Transverse colon (tissue), 4 donors: ENCODE data around the gene EPHA1. TPM values are rescaled to one million over a fixed set of nuclear protein-coding genes. Genes with fewer than 3 reads are reported as not detected.

Source experiments
- DNase-seq: peaks from one replicate; pipeline ENCODE4 v3.0.0-alpha.2; 2019
- H3K27ac ChIP-seq, 4 donors: fragments of 200-600 bp; sonication (generic); 2 replicates each; pipeline ENCODE4 v1.5.1; 2016 to 2018; ENCODE audit warnings: inconsistent platforms in 4 of 4
- H3K27me3 ChIP-seq: fragments of 200-600 bp; sonication (generic); 2 replicates; pipeline ENCODE4 v1.5.1; 2017; ENCODE audit warnings: inconsistent platforms
- H3K36me3 ChIP-seq, 4 donors: fragments of 200-600 bp; sonication (generic); 2 replicates each; pipeline ENCODE4 v1.5.1; 2017 to 2019; ENCODE audit warnings: inconsistent platforms in 4 of 4
- H3K4me1 ChIP-seq, 4 donors: fragments of 200-600 bp; sonication (generic); 2 replicates each; pipeline ENCODE4 v1.5.1; 2017 to 2020; ENCODE audit warnings: inconsistent platforms in 4 of 4
- H3K4me3 ChIP-seq, 4 donors: fragments of 200-600 bp; sonication (generic); 1 replicate in 1 of 4; 2 replicates in 3 of 4; pipeline versions ENCODE4 v1.5.1 to v1.6.1; 2017 to 2019; ENCODE audit warnings: inconsistent platforms in 4 of 4
- H3K9me3 ChIP-seq, 2 donors: fragments of 200-600 bp; sonication (generic); 2 replicates each; pipeline ENCODE4 v1.5.1; 2017 to 2019; ENCODE audit warnings: inconsistent platforms in 2 of 2
- CTCF ChIP-seq, 5 experiments: fragments of 200-600 bp in 3 of 5; fragments of 450-650 bp in 2 of 5; sonication (generic) in 3 of 5; IDR thresholded peaks; 1 replicate in 2 of 5; 2 replicates in 3 of 5; pipeline ENCODE4 v1.5.1; 2016 to 2017; ENCODE audit warnings: antibody characterized with exemption in 5 of 5, inconsistent platforms in 3 of 5, mild to moderate bottlenecking in 2 of 5, moderate library complexity in 1 of 5
- EP300 ChIP-seq: sonication (generic); formaldehyde crosslinking; IDR thresholded peaks from one replicate; pipeline ENCODE4 v1.6.1; 2017; ENCODE audit warnings: antibody characterized with exemption, low read depth
- POLR2A ChIP-seq: fragments of 450-650 bp; IDR thresholded peaks from one replicate; pipeline ENCODE4 v1.6.1; 2016; ENCODE audit warnings: antibody characterized with exemption, mild to moderate bottlenecking, moderate library complexity
- POLR2AphosphoS5 ChIP-seq, 3 donors: sonication (generic); formaldehyde crosslinking; IDR thresholded peaks; one replicate each; pipeline ENCODE4 v1.6.1; 2016; ENCODE audit warnings: antibody characterized with exemption in 3 of 3
- WGBS, 2 donors: methylation state at CpG; one replicate each; pipeline ENCODE4 v1.1.5; 2018; ENCODE audit warnings: low coverage in 1 of 2; 5-methylcytosine and 5-hydroxymethylcytosine counted together
- in situ Hi-C, 4 donors: fragments of 200-750 bp; cut with MboI; loops; one replicate each; pipeline versions ENCODE4 v1.15.0 to v1.15.1; 2017; ENCODE audit warnings: low sequenced_read_pairs in 3 of 4, low pct_ligation_motif_present in 1 of 4, low pct_unique_long_range_greater_than_20kb in 1 of 4
- intact Hi-C: fragments of 100-400 bp; cut with DNase I; formaldehyde crosslinking; loops from one replicate; pipeline ENCODE4 v1.15.1; 2023; ENCODE audit warnings: low total_unique reads
- total RNA-seq, 4 donors: library from RNA; depleted of rRNA; stranded (reverse); fragments of >200 nt; gene quantifications; one replicate each; pipeline ENCODE4 v1.1.0, GENCODE V29; 2016

EPHA1 gene
- total RNA-seq, 4 donors from 2014 or later = 21.1 to 29.9 (median 24.8) TPM

- WGBS, 2 donors = 89% methylated on average over 8 of the region's 8 CpGs; no CpG with 5 or more reads in 1 of the 2 donors
- TF ChIP-seq POLR2A = no peak
- no peak for TF ChIP-seq POLR2AphosphoS5 (IDR thresholded peaks at IDR 0.05)
- TF ChIP-seq EP300 = no peak
- TF ChIP-seq CTCF (IDR thresholded peaks at IDR 0.05) = no peak
- DNase-seq = no peak
- in situ Hi-C loops (no loop called here), intact Hi-C loops (no loop called here)
- H3K4me1 ChIP-seq = no peaks in the 10 kb centered on the region
- H3K9me3 ChIP-seq = no peaks in the 10 kb centered on the region
- no peaks in the 10 kb centered on the region for H3K27me3 ChIP-seq
- no peaks in the 10 kb centered on the region for H3K36me3 ChIP-seq
- H3K4me3 ChIP-seq = no peak overlapping the region
- no peak overlapping the region for H3K27ac ChIP-seq
Measured at GRCh38 chr7:143399151-143399550, 9.5 kb downstream of the EPHA1 start.

- 88% methylated on average over 14 of the region's 14 CpGs; no CpG with 5 or more reads in 1 of the 2 donors for WGBS, 2 donors
- H3K4me3 ChIP-seq = no peak overlapping the region
- no peaks in the 10 kb centered on the region for H3K9me3 ChIP-seq
- intact Hi-C loops = no loop called here
- no peak overlapping the region for H3K27ac ChIP-seq
- H3K36me3 ChIP-seq = no peaks in the 10 kb centered on the region
- DNase-seq = no peak
- in situ Hi-C loops = no loop called here
- TF ChIP-seq POLR2A = no peak
- no peak for TF ChIP-seq CTCF (IDR thresholded peaks at IDR 0.05)
- no peak for TF ChIP-seq EP300
- TF ChIP-seq POLR2AphosphoS5 (IDR thresholded peaks at IDR 0.05) = no peak
- H3K27me3 ChIP-seq = no peaks in the 10 kb centered on the region
- H3K4me1 ChIP-seq = no peaks in the 10 kb centered on the region
Measured at GRCh38 chr7:143398616-143399015, 10.0 kb downstream of the EPHA1 start.

GRCh38 chr7:143397710-143398530, 10.7 kb downstream of the EPHA1 start:
- no peak for DNase-seq
- peaks cover 0 to 6% (median 2%) of the 10 kb centered on the region in 4 donors for H3K4me1 ChIP-seq
- H3K4me3 ChIP-seq = no peak overlapping the region
- intact Hi-C loops = no loop called here
- 86 to 87% methylated on average over 4 to 16 of the region's 16 CpGs for WGBS, 2 donors
- in situ Hi-C loops = no loop called here
- H3K36me3 ChIP-seq = no peaks in the 10 kb centered on the region
- no peak overlapping the region for H3K27ac ChIP-seq
- H3K9me3 ChIP-seq = no peaks in the 10 kb centered on the region
- H3K27me3 ChIP-seq = no peaks in the 10 kb centered on the region
- no peak for TF ChIP-seq EP300
- no peak for TF ChIP-seq CTCF (IDR thresholded peaks at IDR 0.05)
- TF ChIP-seq POLR2AphosphoS5 (IDR thresholded peaks at IDR 0.05) = no peak
- TF ChIP-seq POLR2A = no peak

GRCh38 chr7:143396625-143397556, 11.8 kb downstream of the EPHA1 start:
- H3K27me3 ChIP-seq = no peaks in the 10 kb centered on the region
- 87 to 89% methylated on average over 14 to 28 of the region's 28 CpGs for WGBS, 2 donors
- H3K36me3 ChIP-seq = no peaks in the 10 kb centered on the region
- H3K4me1 ChIP-seq = peaks cover 2 to 15% (median 10%) of the 10 kb centered on the region in 4 donors
- in situ Hi-C loops = no loop called here
- H3K9me3 ChIP-seq = no peaks in the 10 kb centered on the region
- DNase-seq = no peak
- TF ChIP-seq EP300 (no peak), CTCF (IDR thresholded peaks at IDR 0.05) (no peak), POLR2A (no peak), POLR2AphosphoS5 (IDR thresholded peaks at IDR 0.05) (no peak)
- no peak overlapping the region for H3K27ac ChIP-seq
- no peak overlapping the region for H3K4me3 ChIP-seq
- intact Hi-C loops = no loop called here
